ENCODE results near the gene PRKCH.

- TF ChIP-seq, protein P1, sequence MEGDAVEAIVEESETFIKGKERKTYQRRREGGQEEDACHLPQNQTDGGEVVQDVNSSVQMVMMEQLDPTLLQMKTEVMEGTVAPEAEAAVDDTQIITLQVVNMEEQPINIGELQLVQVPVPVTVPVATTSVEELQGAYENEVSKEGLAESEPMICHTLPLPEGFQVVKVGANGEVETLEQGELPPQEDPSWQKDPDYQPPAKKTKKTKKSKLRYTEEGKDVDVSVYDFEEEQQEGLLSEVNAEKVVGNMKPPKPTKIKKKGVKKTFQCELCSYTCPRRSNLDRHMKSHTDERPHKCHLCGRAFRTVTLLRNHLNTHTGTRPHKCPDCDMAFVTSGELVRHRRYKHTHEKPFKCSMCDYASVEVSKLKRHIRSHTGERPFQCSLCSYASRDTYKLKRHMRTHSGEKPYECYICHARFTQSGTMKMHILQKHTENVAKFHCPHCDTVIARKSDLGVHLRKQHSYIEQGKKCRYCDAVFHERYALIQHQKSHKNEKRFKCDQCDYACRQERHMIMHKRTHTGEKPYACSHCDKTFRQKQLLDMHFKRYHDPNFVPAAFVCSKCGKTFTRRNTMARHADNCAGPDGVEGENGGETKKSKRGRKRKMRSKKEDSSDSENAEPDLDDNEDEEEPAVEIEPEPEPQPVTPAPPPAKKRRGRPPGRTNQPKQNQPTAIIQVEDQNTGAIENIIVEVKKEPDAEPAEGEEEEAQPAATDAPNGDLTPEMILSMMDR (IDR thresholded peaks at IDR 0.05; ENCODE audit: borderline replicate concordance, extremely low read depth, low read length, poor library complexity, severe bottlenecking) = no peak
- no peak for TF ChIP-seq EZH2 (IDR thresholded peaks at IDR 0.05; ENCODE audit: borderline replicate concordance, low read depth, low read length, severe bottlenecking)
Observed at GRCh38 chr14:61527325-61528100, 206.1 kb downstream of the PRKCH start.
